Measurements from ENCODE around the gene METTL14.

The METTL14 gene

DNA sequence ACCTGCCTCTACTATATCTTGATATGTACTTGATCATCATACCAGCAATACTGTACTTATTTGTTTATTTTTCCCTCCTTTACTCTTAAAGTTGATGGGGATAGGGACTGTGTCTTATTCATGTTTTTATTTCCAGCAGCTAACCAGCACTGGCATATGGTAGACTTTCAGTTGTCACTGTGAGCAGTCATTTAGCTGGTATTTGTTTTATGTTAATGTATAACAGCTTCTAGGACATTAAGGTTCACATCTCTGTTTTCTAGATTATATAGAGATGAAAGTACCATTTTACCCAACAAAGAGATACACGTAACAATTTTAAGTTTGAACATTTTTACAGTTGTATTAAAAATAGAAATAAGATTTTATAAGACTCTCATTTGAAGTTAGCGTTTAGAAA is 17.9 kb downstream of the METTL14 start:
- no peak overlapping the region for H3K27ac ChIP-seq
- TF ChIP-seq, protein P1, sequence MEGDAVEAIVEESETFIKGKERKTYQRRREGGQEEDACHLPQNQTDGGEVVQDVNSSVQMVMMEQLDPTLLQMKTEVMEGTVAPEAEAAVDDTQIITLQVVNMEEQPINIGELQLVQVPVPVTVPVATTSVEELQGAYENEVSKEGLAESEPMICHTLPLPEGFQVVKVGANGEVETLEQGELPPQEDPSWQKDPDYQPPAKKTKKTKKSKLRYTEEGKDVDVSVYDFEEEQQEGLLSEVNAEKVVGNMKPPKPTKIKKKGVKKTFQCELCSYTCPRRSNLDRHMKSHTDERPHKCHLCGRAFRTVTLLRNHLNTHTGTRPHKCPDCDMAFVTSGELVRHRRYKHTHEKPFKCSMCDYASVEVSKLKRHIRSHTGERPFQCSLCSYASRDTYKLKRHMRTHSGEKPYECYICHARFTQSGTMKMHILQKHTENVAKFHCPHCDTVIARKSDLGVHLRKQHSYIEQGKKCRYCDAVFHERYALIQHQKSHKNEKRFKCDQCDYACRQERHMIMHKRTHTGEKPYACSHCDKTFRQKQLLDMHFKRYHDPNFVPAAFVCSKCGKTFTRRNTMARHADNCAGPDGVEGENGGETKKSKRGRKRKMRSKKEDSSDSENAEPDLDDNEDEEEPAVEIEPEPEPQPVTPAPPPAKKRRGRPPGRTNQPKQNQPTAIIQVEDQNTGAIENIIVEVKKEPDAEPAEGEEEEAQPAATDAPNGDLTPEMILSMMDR (conservative IDR thresholded peaks at IDR 0.05): no peak

DNA sequence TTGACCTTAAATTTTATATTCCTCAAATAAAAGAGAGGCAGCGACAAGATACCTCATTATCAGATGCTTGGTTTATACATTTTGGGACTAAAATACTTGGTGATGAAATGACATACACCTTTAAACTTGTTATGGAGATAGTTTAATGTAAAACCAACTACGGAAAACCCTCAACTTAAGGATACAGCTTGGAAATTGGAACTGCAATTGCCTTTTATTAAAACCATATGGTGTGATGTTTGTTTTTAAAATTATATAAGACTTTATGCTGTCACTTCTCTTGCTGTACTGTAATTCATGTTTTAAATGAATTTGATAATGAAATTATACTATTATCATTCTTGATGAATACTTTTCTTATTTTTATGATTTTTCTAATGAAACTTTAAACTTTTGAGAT is 25.9 kb downstream of the METTL14 start:
- TF ChIP-seq, protein P1 (conservative IDR thresholded peaks at IDR 0.05): no peak
- H3K27ac ChIP-seq: no peak overlapping the region

DNA sequence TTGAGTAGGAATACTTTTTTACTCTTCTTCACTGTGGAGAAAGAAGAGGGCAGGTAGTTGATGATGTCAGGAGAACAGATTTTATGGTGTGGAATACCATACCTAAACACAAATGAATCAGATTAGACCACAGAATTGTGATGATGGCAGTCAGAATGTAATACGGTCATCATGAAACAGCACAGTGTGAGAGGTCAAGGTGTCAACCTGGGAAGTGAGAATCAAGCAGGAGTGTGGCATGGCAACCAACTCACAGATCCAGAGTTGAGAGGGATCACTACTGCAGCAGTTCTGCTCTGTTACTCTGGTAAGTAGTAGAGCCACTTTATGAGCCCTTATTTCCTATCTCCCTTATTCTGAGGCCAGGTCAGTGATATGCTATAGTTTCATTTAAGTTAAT is 27.7 kb downstream of the METTL14 start:
- TF ChIP-seq, protein P1 (conservative IDR thresholded peaks at IDR 0.05): no peak
- H3K27ac ChIP-seq: no peak overlapping the region

DNA sequence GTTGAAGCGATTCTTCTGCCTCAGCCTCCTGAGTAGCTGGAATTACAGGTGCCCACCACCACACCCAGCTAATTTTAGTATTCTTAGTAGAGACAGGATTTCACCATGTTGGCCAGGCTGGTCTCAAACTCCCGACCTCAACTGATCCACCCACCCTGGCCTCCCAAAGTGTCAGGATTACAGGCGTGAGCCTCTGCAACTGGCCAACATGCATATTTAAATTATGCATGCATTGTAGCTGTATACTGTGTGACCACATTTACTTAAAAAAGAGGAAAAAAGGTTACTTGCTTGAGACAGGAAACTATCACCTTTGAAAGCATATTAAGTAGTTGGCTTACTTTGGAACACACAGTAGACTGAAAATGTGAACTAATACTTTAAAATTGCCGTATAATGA is 29.5 kb downstream of the METTL14 start:
- no peak overlapping the region for H3K27ac ChIP-seq
- TF ChIP-seq, protein P1 (conservative IDR thresholded peaks at IDR 0.05): no peak

DNA sequence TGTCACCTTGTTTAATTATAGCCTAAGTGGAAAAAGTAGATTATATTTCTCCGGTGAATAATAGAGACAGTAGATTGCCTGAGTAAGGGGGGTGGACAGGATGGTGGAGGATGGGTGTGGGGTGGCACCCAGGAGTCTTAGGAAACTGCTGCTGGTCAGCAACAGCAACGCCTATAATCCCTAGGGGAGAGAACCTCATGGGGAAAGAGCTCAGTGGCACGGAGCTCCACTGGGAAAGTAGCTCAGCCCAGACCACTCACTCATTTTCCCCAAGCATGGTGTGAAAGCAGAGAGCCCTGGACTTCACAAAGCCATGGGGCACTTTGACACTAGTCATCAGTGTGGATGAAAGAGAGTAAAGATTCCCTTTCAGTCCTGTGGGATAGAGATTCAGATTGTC is 31.1 kb downstream of the METTL14 start:
- TF ChIP-seq, protein P1 (conservative IDR thresholded peaks at IDR 0.05): no peak
- H3K27ac ChIP-seq: no peak overlapping the region

DNA sequence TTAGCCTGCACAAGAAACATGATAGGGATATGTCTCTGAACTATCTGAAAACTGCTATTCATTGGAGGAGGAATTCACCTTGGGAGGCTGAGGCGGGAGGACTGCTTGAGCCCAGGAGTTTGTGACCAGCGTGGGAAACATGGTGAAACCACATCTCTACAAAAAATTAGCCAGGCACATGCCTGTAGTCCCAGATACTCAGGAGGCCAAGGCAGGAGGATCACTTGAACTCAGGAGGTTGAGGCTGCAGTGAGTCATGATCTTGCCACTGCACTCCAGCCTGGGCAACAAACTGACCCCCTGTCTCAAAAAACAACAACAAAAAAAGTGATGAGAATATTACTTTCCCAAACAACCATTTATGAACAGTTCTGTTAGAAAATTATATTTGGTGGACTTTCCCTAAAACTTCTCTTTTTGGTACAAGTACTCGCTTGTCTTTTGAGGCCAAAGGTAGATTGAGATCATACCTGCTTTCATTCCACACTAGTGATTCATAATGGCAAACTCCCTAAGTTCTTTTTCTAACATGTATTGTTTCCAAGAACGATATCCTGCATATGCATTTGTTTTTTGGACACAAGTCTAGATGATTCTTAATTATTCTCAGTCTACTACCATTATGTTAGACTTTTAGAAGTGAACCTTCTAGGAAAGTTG is 33.4 kb downstream of the METTL14 start:
- no peak overlapping the region for H3K27ac ChIP-seq
- TF ChIP-seq, protein P1 (conservative IDR thresholded peaks at IDR 0.05): no peak

DNA sequence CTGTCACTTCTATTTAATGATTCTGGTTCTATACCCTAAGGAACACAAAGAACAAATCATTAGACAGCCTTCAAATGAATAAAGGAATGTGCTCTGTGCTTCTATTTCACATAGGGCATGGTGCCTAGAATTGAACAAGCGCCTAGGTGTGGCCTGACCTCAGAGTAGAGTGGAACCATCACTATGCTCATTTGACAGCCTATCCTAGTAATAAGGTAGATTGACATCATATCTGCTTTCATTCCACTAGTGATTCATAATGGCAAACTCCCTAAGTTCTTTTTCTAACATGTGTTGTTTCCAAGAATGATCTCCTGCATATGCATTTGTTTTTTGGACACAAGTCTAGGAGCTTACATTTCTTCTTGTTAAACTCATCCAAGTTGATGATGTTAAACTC is 36.6 kb downstream of the METTL14 start:
- no peak overlapping the region for H3K27ac ChIP-seq
- TF ChIP-seq, protein P1 (conservative IDR thresholded peaks at IDR 0.05): no peak

All from VCaP (cell line).